Left ventricle myocardium inferior (tissue), 1 donor: ENCODE measurements around the gene HOXD11. TPM values are rescaled to one million over a fixed set of nuclear protein-coding genes. Genes with fewer than 3 reads are reported as not detected.
A peak's percentile ranks its signal among the peaks of the same experiment; 100 is the strongest.

Experiments used
- DNase-seq: peaks from one replicate; pipeline ENCODE4 v3.0.0-alpha.2; 2020
- H3K27ac ChIP-seq: fragments of 200-600 bp; replicated peaks from 2 replicates; pipeline ENCODE4 v1.8.0; 2021
- H3K27me3 ChIP-seq: fragments of 200-600 bp; 2 replicates; pipeline ENCODE4 v1.8.0; 2021; ENCODE audit warnings: low read depth
- H3K36me3 ChIP-seq: fragments of 200-600 bp; 2 replicates; pipeline ENCODE4 v1.8.0; 2021
- H3K4me1 ChIP-seq: fragments of 200-600 bp; 2 replicates; pipeline ENCODE4 v1.8.0; 2021
- H3K4me3 ChIP-seq: fragments of 200-600 bp; 2 replicates; pipeline ENCODE4 v1.8.0; 2021; ENCODE audit warnings: mild to moderate bottlenecking, moderate library complexity
- H3K9me3 ChIP-seq: fragments of 200-600 bp; replicated peaks from 2 replicates; pipeline ENCODE4 v1.8.0; 2021
- CTCF ChIP-seq: fragments of 200-600 bp; IDR thresholded peaks from 2 replicates; pipeline ENCODE4 v1.8.0; 2021; ENCODE audit warnings: antibody characterized with exemption, mild to moderate bottlenecking, borderline replicate concordance
- intact Hi-C: fragments of 100-400 bp; cut with micrococcal nuclease; formaldehyde crosslinking; loops from one replicate; pipeline ENCODE4 v1.11.0; 2022
- total RNA-seq: library from RNA; stranded (reverse); fragmentation: NEBNext Ultra II Directional; extraction: Animal tissue kit (Norgen Biotek cat#: 25700); gene quantifications from one replicate; pipeline ENCODE4 v1.2.1, GENCODE V29; 2021
- donor health status: DM: no; HTN: yes; CAD: no; lungs with severe emphysema.

HOXD11 gene
- total RNA-seq, 1 donor from 2014 or later = not detected

DNA sequence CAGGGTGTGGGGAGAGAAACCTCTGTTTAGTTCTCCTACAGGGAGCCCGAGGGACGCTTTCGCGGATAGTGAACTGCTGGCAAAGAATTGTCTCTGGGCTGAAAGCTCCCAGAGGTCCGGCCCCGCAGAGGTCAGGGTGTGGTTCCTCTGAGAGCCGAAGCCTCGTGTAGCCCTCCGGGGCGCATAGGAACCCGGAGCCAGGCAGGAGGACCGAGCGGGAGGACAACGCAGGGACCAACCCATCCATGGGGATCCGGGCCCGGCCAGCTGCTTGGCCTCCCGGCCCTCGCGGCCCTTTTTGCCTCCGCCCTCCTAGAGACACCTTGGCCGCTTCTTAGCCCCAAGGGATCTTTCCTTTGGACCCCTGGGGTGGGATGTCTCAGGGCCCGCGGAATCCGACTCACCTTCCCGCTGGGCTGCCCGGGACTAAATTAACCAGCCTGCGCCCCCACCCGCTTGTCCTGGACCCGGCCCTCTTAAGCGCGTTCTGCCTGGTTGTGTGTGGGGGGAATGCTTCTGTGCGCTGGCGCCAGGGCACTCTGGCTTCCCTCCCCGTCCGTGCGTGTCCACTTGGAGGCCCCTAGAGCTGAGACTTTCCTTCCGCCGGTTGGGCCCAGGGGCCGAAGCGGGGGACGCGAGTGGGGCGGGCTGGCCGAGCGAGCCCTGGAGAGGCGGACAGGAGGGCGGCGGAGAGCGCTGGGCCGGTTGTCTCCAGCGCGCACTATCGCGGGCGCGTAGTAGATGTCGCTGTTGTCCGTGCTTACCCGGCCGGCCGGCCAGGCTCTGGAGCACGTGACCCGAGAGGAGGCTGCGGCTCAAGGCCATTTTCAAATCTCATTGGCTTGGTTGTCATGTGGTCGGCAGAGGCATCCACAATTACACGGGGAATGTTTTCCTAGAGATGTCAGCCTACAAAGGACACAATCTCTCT lies 9.1 kb downstream of the HOXD11 start, which contains the start of gene HOXD10:
Gene HOXD10, plus strand, starts transcription at position 896 of the 931 bp plus-strand sequence. CDS start 56 bp downstream, outside the sequence.
- peak within 1 kb of the TSS; percentile 5 for H3K4me3 ChIP-seq
- no peaks in the 10 kb centered on the region for H3K4me1 ChIP-seq
- H3K36me3 ChIP-seq = no peaks in the 10 kb centered on the region
- H3K9me3 ChIP-seq = no peaks in the 10 kb centered on the region
- H3K27ac ChIP-seq = no peak within 1 kb of the TSS
- peaks cover 100% of the 10 kb centered on the region for H3K27me3 ChIP-seq
- intact Hi-C loops = no loop called here
- TF ChIP-seq CTCF = no peak
- DNase-seq = no peak

DNA sequence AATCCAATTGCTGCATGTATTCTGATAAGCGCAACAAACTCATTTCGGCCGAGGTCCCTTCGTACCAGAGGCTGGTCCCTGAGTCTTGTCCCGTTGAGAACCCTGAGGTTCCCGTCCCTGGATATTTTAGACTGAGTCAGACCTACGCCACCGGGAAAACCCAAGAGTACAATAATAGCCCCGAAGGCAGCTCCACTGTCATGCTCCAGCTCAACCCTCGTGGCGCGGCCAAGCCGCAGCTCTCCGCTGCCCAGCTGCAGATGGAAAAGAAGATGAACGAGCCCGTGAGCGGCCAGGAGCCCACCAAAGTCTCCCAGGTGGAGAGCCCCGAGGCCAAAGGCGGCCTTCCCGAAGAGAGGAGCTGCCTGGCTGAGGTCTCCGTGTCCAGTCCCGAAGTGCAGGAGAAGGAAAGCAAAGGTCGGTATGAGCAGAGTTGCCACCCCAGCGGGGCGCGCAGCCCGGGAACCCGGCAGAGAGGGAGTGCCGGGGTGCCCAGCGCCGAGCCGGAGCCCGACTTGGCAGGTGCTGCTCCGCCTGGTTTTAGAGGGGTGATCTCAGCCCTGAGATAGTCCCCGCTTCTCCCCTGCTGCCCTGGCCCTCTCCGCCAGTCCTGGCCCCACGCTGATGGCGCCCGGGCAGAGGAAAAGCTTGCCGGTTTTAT lies 10.2 kb downstream of the HOXD11 start:
- Histone ChIP-seq H3K4me1 (peaks cover 3% of the 10 kb centered on the region), H3K27ac (no peak overlapping the region), H3K27me3 (peaks cover 100% of the 10 kb centered on the region), H3K9me3 (no peaks in the 10 kb centered on the region), H3K4me3 (no peak overlapping the region), H3K36me3 (no peaks in the 10 kb centered on the region)
- intact Hi-C loops = no loop called here
- no peak for TF ChIP-seq CTCF
- no peak for DNase-seq

- Histone ChIP-seq H3K9me3 (no peaks in the 10 kb centered on the region), H3K27ac (no peak overlapping the region), H3K4me3 (no peak overlapping the region), H3K4me1 (peaks cover 9% of the 10 kb centered on the region), H3K27me3 (peaks cover 100% of the 10 kb centered on the region), H3K36me3 (no peaks in the 10 kb centered on the region)
- TF ChIP-seq CTCF = no peak
- no peak for DNase-seq
- intact Hi-C loops = no loop called here
These were observed 10.8 kb downstream of the HOXD11 start for GRCh38 chr2:176117823-176118371.

- H3K27me3 ChIP-seq = peaks cover 100% of the 10 kb centered on the region
- intact Hi-C loops = no loop called here
- no peaks in the 10 kb centered on the region for H3K9me3 ChIP-seq
These were observed 11.7 kb downstream of the HOXD11 start for GRCh38 chr2:176118601-176119339.

More at GRCh38 chr2:176118601-176119339, 11.7 kb downstream of the HOXD11 start:
- Histone ChIP-seq H3K27ac (no peak overlapping the region), H3K4me1 (peaks cover 18% of the 10 kb centered on the region), H3K36me3 (no peaks in the 10 kb centered on the region), H3K4me3 (no peak overlapping the region)
- TF ChIP-seq CTCF = peak; percentile 16
- DNase-seq = no peak
